ENCODE data around the gene P2RY12. TPM values are rescaled to one million over a fixed set of nuclear protein-coding genes. Genes with fewer than 3 reads are reported as not detected.

P2RY12 gene
- total and polyA plus RNA-seq, 2 of the 4 experiments (the other 2 are of a cell fraction) = not detected

GRCh38 chr3:151377768-151378385 is 6.7 kb downstream of the P2RY12 start:
- TF ChIP-seq CTCF (conservative IDR thresholded peaks at IDR 0.05; ENCODE audit: low read depth, low read length) (no peak), POLR2A (IDR thresholded peaks at IDR 0.05; ENCODE audit: low read depth, low read length) (no peak), RCOR1 (IDR thresholded peaks at IDR 0.05; ENCODE audit: insufficient replicate concordance, low read length) (no peak), FOS (IDR thresholded peaks at IDR 0.05; ENCODE audit: low read depth, low read length) (no peak), MAFK (IDR thresholded peaks at IDR 0.05; ENCODE audit: low read depth, low read length) (no peak), SMC3 (IDR thresholded peaks at IDR 0.05; ENCODE audit: low read depth, low read length) (no peak), NFE2L2 (IDR thresholded peaks at IDR 0.05; ENCODE audit: low read depth, low read length) (no peak), CHD1 (IDR thresholded peaks at IDR 0.05; ENCODE audit: low read depth, low read length) (no peak), BHLHE40 (IDR thresholded peaks at IDR 0.05; ENCODE audit: low read depth, low read length) (no peak), RAD21 (IDR thresholded peaks at IDR 0.05; ENCODE audit: low read length) (no peak), MAZ (IDR thresholded peaks at IDR 0.05; ENCODE audit: borderline replicate concordance, low read depth, low read length) (no peak), RFX5 (IDR thresholded peaks at IDR 0.05; ENCODE audit: low read depth, low read length) (no peak), MXI1 (IDR thresholded peaks at IDR 0.05; ENCODE audit: borderline replicate concordance, low read depth, low read length) (no peak), CEBPB (IDR thresholded peaks at IDR 0.05; ENCODE audit: low read depth, low read length) (no peak)
- TF ChIP-seq, protein P1, sequence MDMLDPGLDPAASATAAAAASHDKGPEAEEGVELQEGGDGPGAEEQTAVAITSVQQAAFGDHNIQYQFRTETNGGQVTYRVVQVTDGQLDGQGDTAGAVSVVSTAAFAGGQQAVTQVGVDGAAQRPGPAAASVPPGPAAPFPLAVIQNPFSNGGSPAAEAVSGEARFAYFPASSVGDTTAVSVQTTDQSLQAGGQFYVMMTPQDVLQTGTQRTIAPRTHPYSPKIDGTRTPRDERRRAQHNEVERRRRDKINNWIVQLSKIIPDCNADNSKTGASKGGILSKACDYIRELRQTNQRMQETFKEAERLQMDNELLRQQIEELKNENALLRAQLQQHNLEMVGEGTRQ (IDR thresholded peaks at IDR 0.05; ENCODE audit: low read depth, low read length) = no peak
- TF ChIP-seq, protein P2, sequence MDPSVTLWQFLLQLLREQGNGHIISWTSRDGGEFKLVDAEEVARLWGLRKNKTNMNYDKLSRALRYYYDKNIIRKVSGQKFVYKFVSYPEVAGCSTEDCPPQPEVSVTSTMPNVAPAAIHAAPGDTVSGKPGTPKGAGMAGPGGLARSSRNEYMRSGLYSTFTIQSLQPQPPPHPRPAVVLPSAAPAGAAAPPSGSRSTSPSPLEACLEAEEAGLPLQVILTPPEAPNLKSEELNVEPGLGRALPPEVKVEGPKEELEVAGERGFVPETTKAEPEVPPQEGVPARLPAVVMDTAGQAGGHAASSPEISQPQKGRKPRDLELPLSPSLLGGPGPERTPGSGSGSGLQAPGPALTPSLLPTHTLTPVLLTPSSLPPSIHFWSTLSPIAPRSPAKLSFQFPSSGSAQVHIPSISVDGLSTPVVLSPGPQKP (IDR thresholded peaks at IDR 0.05; ENCODE audit: borderline replicate concordance, low read depth, low read length) = no peak
- 86% methylated on average over 1 of the region's 8 CpGs; no CpG with 5 or more reads in 1 of the 2 experiments for WGBS, 2 experiments (ENCODE audit: extremely low coverage in 2 of 2, insufficient read length in 1 of 2)
- H3K36me3 ChIP-seq (ENCODE audit: control insufficient read depth, insufficient read depth, low read length) = no peaks in the 10 kb centered on the region
- H3K23ac ChIP-seq (ENCODE audit: low read depth, low read length) = no peak overlapping the region
- ChIA-PET CTCF (no interaction called here), POLR2A (ENCODE audit: unreplicated experiment) (no interaction called here)
- H3K79me1 ChIP-seq (ENCODE audit: low read depth in 1 of 2, low read length in 2 of 2) = no peaks in the 10 kb centered on the region
- no peaks in the 10 kb centered on the region for H3K4me1 ChIP-seq (ENCODE audit: control insufficient read depth, insufficient read depth, low read length)
- no TSS peak for BruUV-seq (replicated peaks)
- ATAC-seq (ENCODE audit: low read depth) (no peak), DNase-seq (no peak)
- no peak overlapping the region for H2AFZ ChIP-seq (replicated peaks; ENCODE audit: low read length, poor library complexity)
- no peak overlapping the region for H2AK5ac ChIP-seq (ENCODE audit: low read depth, low read length)
- no peak overlapping the region for H4K5ac ChIP-seq (ENCODE audit: low read depth, low read length)
- no peak overlapping the region for H3K56ac ChIP-seq (ENCODE audit: extremely low read depth, insufficient read depth, low read length)
- in situ Hi-C loops (cut with MboI; ENCODE audit: low sequenced_read_pairs) (no loop called here), intact Hi-C loops (cut with micrococcal nuclease) (loop anchor here (5.0 kb wide), 1 partner anchor 539 kb away; no protein-coding TSS in a partner anchor), dilution Hi-C loops (cut with HindIII; ENCODE audit: low sequenced_read_pairs, unreplicated experiment) (no loop called here)
- H3K4ac ChIP-seq (ENCODE audit: low read depth, low read length) = no peak overlapping the region
- no peak overlapping the region for H3K4me2 ChIP-seq (ENCODE audit: low read depth, low read length)
- no peaks in the 10 kb centered on the region for H3K9me3 ChIP-seq (ENCODE audit: control insufficient read depth, insufficient read depth, low read length)
- no peak overlapping the region for H2BK15ac ChIP-seq (ENCODE audit: low read depth, low read length)
- no peak overlapping the region for H4K91ac ChIP-seq (ENCODE audit: insufficient read depth, low read depth, low read length)
- H4K20me1 ChIP-seq (ENCODE audit: insufficient read depth, low read length) = no peaks in the 10 kb centered on the region
- H2BK5ac ChIP-seq (ENCODE audit: low read depth, low read length, poor library complexity, severe bottlenecking) = no peak overlapping the region
- no peak overlapping the region for H3K9ac ChIP-seq (ENCODE audit: low read depth, low read length)
- H3K27me3 ChIP-seq (ENCODE audit: control insufficient read depth, insufficient read depth, low read length) = no peaks in the 10 kb centered on the region
- no peak overlapping the region for H4K8ac ChIP-seq (ENCODE audit: low read depth in 2 of 2, low read length in 2 of 2)
- no peak overlapping the region for H2BK20ac ChIP-seq (ENCODE audit: low read depth, low read length)
- H3K27ac ChIP-seq (ENCODE audit: insufficient read depth, low read length) = no peak overlapping the region
- H2AK9ac ChIP-seq (replicated peaks; ENCODE audit: low read depth, low read length, poor library complexity) = no peak overlapping the region
- no peaks in the 10 kb centered on the region for H3K9me1 ChIP-seq (ENCODE audit: insufficient read depth, low read length)
- H3K14ac ChIP-seq (replicated peaks; ENCODE audit: low read depth, low read length) = no peak overlapping the region
- no peak overlapping the region for H3K18ac ChIP-seq (ENCODE audit: low read depth, low read length)
- H2BK120ac ChIP-seq (ENCODE audit: low read depth, low read length) = no peak overlapping the region
- H3K4me3 ChIP-seq (ENCODE audit: insufficient read depth, low read depth, low read length) = no peak overlapping the region
